BE2C (cell line): ENCODE data around the gene CDC123.
"Not testable (repeated sequence)": the region's sequence is repeated elsewhere in the genome, so short reads cannot be mapped to it uniquely, and the experiment has no call there.

Experiments
- DNase-seq: peaks from one replicate; pipeline ENCODE4 v3.0.0-alpha.2; 2020
- H3K27me3 ChIP-seq: fragments of 250-450 bp; sonication (Bioruptor Pico); 2 replicates; pipeline ENCODE4 v1.5.1; 2020; ENCODE audit warnings: mild to moderate bottlenecking
- H3K36me3 ChIP-seq: fragments of 250-450 bp; sonication (Bioruptor Pico); 2 replicates; pipeline ENCODE4 v1.5.1; 2020; ENCODE audit warnings: mild to moderate bottlenecking
- H3K4me1 ChIP-seq: fragments of 250-450 bp; sonication (Bioruptor Pico); 2 replicates; pipeline ENCODE4 v1.5.1; 2020
- H3K4me3 ChIP-seq: 2 replicates; pipeline ENCODE4 v1.5.1; 2011; ENCODE audit warnings: low read depth, low read length
- H3K9me3 ChIP-seq: fragments of 250-450 bp; sonication (Bioruptor Pico); 2 replicates; pipeline ENCODE4 v1.5.1; 2020
- CTCF ChIP-seq: IDR thresholded peaks from 2 replicates; pipeline ENCODE4 v1.5.1; 2012; ENCODE audit warnings: mild to moderate bottlenecking, low read depth, low read length

The CDC123 gene

GRCh38 chr10:12243864-12244620, 48.1 kb downstream of the CDC123 start:
- no peaks in the 10 kb centered on the region for H3K9me3 ChIP-seq
- H3K27me3 ChIP-seq: no peaks in the 10 kb centered on the region
- H3K4me1 ChIP-seq: no peaks in the 10 kb centered on the region
- no peak for DNase-seq
- H3K4me3 ChIP-seq: no peak overlapping the region
- H3K36me3 ChIP-seq: peaks cover 23% of the 10 kb centered on the region
- no peak for TF ChIP-seq CTCF

- Histone ChIP-seq H3K4me1 (no peaks in the 10 kb centered on the region), H3K9me3 (no peaks in the 10 kb centered on the region), H3K4me3 (no peak overlapping the region), H3K36me3 (peaks cover 18% of the 10 kb centered on the region), H3K27me3 (no peaks in the 10 kb centered on the region)
- no peak for TF ChIP-seq CTCF
- DNase-seq: no peak
Observed at GRCh38 chr10:12250181-12250580, 54.2 kb downstream of the CDC123 start.

GRCh38 chr10:12250702-12251101, 54.7 kb downstream of the CDC123 start:
- not testable (repeated sequence) for H3K4me3 ChIP-seq, H3K9me3 ChIP-seq, H3K27me3 ChIP-seq, H3K4me1 ChIP-seq, DNase-seq
- H3K36me3 ChIP-seq: peaks cover 17% of the 10 kb centered on the region

GRCh38 chr10:12251581-12251980, 55.6 kb downstream of the CDC123 start:
- TF ChIP-seq CTCF: no peak
- H3K36me3 ChIP-seq: peaks cover 8% of the 10 kb centered on the region; the same call in 1 of the 2 replicates
- H3K27me3 ChIP-seq: no peaks in the 10 kb centered on the region
- H3K4me3 ChIP-seq: no peak overlapping the region
- no peak for DNase-seq
- no peaks in the 10 kb centered on the region for H3K4me1 ChIP-seq
- H3K9me3 ChIP-seq: no peaks in the 10 kb centered on the region

- H3K27me3 ChIP-seq: no peaks in the 10 kb centered on the region
- no peaks in the 10 kb centered on the region for H3K4me1 ChIP-seq
- peak; percentile 14 for DNase-seq
- H3K36me3 ChIP-seq: 0 out of 2 replicates have a peak, but pooled peaks cover 4% of the 10 kb centered on the region
- TF ChIP-seq CTCF: peak; percentile 55
- H3K9me3 ChIP-seq: no peaks in the 10 kb centered on the region
- H3K4me3 ChIP-seq: no peak overlapping the region
Observed at GRCh38 chr10:12252882-12253546, 57.0 kb downstream of the CDC123 start.

GRCh38 chr10:12255048-12255447, 59.1 kb downstream of the CDC123 start:
- no peaks in the 10 kb centered on the region for H3K27me3 ChIP-seq
- no peak for DNase-seq
- no peaks in the 10 kb centered on the region for H3K4me1 ChIP-seq
- H3K4me3 ChIP-seq: no peak overlapping the region
- no peak for TF ChIP-seq CTCF
- H3K9me3 ChIP-seq: no peaks in the 10 kb centered on the region
- 0 out of 2 replicates have a peak, but pooled peaks cover 4% of the 10 kb centered on the region for H3K36me3 ChIP-seq
